ENCODE data around the gene SPATA12.

DNA sequence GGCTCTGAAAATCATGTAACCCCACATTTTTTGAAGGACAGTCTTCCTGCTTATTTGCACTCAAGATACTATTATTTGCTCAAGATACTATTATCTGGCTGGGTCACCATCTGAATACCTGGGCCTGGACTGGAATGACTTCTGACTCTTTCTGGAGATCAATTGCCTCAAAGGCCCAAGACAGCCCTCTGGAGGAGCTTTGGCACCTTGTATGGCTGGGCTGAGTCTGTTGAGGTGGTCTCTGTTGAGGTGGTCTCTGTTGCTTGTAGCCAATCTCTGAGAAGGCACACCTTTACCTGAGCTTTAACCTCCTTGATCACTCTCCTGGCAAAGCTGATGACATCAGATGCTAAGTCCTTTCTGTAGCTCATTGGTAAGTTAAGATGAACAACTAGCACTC is 33.0 kb downstream of the SPATA12 start:
- no peak for TF ChIP-seq SUZ12 (IDR thresholded peaks at IDR 0.05; ENCODE audit: low read length)
- TF ChIP-seq POLR2A (IDR thresholded peaks at IDR 0.05; ENCODE audit: control extremely low read depth in 1 of 2, low read depth in 2 of 2, low read length in 2 of 2): no peak
- no peak for TF ChIP-seq EP300 (IDR thresholded peaks at IDR 0.05; ENCODE audit: borderline replicate concordance in 1 of 2, low read depth in 2 of 2, low read length in 2 of 2)
- TF ChIP-seq SIN3A (conservative IDR thresholded peaks at IDR 0.05 in 1 of 2, IDR thresholded peaks at IDR 0.05 in 1 of 2; ENCODE audit: low read depth in 1 of 2, low read length in 2 of 2): no peak
- no peak for TF ChIP-seq POLR2AphosphoS5 (IDR thresholded peaks at IDR 0.05; ENCODE audit: low read depth, low read length)
- TF ChIP-seq EZH2 (IDR thresholded peaks at IDR 0.05; ENCODE audit: low read depth, low read length, severe bottlenecking): no peak
- TF ChIP-seq, protein P1, sequence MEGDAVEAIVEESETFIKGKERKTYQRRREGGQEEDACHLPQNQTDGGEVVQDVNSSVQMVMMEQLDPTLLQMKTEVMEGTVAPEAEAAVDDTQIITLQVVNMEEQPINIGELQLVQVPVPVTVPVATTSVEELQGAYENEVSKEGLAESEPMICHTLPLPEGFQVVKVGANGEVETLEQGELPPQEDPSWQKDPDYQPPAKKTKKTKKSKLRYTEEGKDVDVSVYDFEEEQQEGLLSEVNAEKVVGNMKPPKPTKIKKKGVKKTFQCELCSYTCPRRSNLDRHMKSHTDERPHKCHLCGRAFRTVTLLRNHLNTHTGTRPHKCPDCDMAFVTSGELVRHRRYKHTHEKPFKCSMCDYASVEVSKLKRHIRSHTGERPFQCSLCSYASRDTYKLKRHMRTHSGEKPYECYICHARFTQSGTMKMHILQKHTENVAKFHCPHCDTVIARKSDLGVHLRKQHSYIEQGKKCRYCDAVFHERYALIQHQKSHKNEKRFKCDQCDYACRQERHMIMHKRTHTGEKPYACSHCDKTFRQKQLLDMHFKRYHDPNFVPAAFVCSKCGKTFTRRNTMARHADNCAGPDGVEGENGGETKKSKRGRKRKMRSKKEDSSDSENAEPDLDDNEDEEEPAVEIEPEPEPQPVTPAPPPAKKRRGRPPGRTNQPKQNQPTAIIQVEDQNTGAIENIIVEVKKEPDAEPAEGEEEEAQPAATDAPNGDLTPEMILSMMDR (IDR thresholded peaks at IDR 0.05; ENCODE audit: control extremely low read depth in 1 of 3, insufficient read depth in 1 of 3, low read depth in 1 of 3, low read length in 3 of 3): peak in 1 of 3 experiments; percentile 13; a peak in 1 of 4 replicates
- TF ChIP-seq BACH1 (IDR thresholded peaks at IDR 0.05; ENCODE audit: low read length): no peak
- TF ChIP-seq SP1 (IDR thresholded peaks at IDR 0.05; ENCODE audit: low read depth, low read length): no peak
- no peak for TF ChIP-seq CREB1 (IDR thresholded peaks at IDR 0.05)
